Measurements from ENCODE around the gene ATP13A3.

Gene ATP13A3

DNA sequence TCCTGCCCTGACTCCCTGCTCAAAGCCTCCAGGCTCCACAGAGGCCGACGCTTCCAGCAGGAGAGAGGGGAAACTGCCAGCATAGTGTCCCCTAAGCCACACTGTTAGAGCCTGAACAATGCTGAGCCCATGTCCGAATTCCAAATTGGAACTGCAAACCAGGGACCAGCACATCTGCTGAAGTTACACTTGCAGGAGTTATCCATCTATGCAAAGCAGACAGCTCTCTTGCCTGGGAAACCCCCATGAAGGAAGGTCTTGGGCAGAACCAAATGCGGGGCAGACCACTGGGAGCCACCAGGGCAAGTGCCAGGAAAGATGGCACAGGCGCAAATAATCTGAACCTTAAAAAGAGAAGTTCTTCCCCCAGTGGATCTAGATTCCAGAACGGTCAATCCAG is 117.9 kb downstream of the ATP13A3 start:
- no peak overlapping the region for H3K4me3 ChIP-seq (ENCODE audit: low read depth, low read length)
- DNase-seq (ENCODE audit: low read depth), result no peak
- TF ChIP-seq, protein P1, sequence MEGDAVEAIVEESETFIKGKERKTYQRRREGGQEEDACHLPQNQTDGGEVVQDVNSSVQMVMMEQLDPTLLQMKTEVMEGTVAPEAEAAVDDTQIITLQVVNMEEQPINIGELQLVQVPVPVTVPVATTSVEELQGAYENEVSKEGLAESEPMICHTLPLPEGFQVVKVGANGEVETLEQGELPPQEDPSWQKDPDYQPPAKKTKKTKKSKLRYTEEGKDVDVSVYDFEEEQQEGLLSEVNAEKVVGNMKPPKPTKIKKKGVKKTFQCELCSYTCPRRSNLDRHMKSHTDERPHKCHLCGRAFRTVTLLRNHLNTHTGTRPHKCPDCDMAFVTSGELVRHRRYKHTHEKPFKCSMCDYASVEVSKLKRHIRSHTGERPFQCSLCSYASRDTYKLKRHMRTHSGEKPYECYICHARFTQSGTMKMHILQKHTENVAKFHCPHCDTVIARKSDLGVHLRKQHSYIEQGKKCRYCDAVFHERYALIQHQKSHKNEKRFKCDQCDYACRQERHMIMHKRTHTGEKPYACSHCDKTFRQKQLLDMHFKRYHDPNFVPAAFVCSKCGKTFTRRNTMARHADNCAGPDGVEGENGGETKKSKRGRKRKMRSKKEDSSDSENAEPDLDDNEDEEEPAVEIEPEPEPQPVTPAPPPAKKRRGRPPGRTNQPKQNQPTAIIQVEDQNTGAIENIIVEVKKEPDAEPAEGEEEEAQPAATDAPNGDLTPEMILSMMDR (IDR thresholded peaks at IDR 0.05; ENCODE audit: low read depth, low read length), result no peak
- no peak for TF ChIP-seq MYC (IDR thresholded peaks at IDR 0.05; ENCODE audit: low read depth, low read length)

GRCh38 chr3:194367992-194368841 is 118.6 kb downstream of the ATP13A3 start:
- no peak overlapping the region for H3K4me3 ChIP-seq (ENCODE audit: low read depth, low read length)
- no peak for DNase-seq (ENCODE audit: low read depth)
- TF ChIP-seq MYC (IDR thresholded peaks at IDR 0.05; ENCODE audit: low read depth, low read length) (no peak), MAX (IDR thresholded peaks at IDR 0.05; ENCODE audit: low read depth, low read length) (no peak), POLR2A (IDR thresholded peaks at IDR 0.05; ENCODE audit: extremely low read depth, insufficient read length) (no peak)
- TF ChIP-seq, protein P1 (IDR thresholded peaks at IDR 0.05; ENCODE audit: low read depth, low read length), result no peak

DNA sequence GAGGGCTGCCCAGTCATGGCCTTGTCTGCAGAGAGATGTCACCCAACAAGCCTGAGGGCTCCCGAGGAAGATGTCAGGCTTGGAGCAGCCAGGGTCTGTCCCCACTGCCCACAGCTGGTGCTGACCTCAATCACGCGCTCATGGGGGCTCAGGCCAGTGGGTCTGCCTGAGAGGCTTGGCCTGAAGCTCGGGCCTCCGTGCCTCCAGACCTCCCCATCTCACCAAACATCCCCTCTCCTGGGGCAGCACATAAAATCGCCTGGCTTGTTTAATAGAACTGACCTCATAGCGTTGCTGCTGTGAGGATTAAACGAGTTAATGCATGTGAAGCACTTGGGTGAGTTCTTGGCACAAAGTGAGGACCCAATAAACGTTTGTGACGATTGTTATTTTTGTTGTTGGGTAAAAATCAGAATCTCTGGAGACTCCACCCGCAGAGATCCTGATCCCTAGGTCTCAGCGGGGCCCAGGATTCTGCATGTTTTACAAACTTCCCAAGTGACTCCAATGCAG is 120.8 kb downstream of the ATP13A3 start:
- no peak for DNase-seq (ENCODE audit: low read depth)
- TF ChIP-seq MAX (IDR thresholded peaks at IDR 0.05; ENCODE audit: low read depth, low read length) (no peak), MYC (IDR thresholded peaks at IDR 0.05; ENCODE audit: low read depth, low read length) (no peak), POLR2A (IDR thresholded peaks at IDR 0.05; ENCODE audit: extremely low read depth, insufficient read length) (no peak)
- TF ChIP-seq, protein P1 (IDR thresholded peaks at IDR 0.05; ENCODE audit: low read depth, low read length), result no peak
- no peak overlapping the region for H3K4me3 ChIP-seq (ENCODE audit: low read depth, low read length)

- no peak overlapping the region for H3K4me3 ChIP-seq (ENCODE audit: low read depth, low read length)
- no peak for DNase-seq (ENCODE audit: low read depth)
- TF ChIP-seq MAX (IDR thresholded peaks at IDR 0.05; ENCODE audit: low read depth, low read length) (no peak), MYC (IDR thresholded peaks at IDR 0.05; ENCODE audit: low read depth, low read length) (no peak), POLR2A (IDR thresholded peaks at IDR 0.05; ENCODE audit: extremely low read depth, insufficient read length) (no peak)
- TF ChIP-seq, protein P1 (IDR thresholded peaks at IDR 0.05; ENCODE audit: low read depth, low read length), result no peak
Observed at GRCh38 chr3:194365526-194365925, 121.3 kb downstream of the ATP13A3 start.

DNA sequence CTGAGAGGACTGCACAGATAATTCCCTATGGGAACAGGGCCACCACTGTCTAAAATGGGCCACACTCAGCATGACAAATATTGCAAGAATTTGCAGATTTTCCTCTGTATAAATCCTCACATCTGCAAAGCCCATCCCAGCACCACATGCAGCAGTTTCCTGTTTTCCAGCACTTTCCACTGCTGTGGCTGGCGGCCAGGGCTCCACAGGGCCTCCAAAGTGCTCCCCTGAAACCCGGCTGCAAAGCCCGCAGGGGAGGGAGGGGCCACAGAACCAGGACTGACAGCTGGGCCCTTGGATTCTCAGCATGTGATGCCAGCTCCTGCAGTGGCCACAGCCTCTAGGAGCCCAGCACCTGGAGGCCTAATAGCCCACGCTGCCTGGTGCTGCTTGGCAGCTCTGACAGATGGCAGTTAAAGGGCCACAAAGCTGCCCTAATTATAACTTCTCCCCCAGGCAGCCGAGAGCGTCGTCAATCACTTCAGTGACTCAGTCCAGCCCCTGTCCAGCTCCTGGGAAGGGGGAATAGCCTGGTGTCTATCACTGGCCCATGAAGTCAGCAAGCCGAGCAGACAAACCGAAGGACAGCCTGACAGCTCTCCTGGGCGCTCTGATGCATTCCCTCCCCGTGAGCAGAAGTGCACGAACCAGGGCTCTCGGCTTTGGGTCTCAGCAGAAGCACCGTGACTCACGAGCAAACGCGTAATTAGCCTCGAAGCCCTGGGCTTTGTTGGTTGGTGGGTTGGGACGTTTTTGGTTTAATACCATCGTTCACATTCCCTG is 122.0 kb downstream of the ATP13A3 start:
- DNase-seq (ENCODE audit: low read depth), result no peak
- TF ChIP-seq, protein P1 (IDR thresholded peaks at IDR 0.05; ENCODE audit: low read depth, low read length), result no peak
- TF ChIP-seq POLR2A (IDR thresholded peaks at IDR 0.05; ENCODE audit: extremely low read depth, insufficient read length) (no peak), MAX (IDR thresholded peaks at IDR 0.05; ENCODE audit: low read depth, low read length) (no peak), MYC (IDR thresholded peaks at IDR 0.05; ENCODE audit: low read depth, low read length) (no peak)
- H3K4me3 ChIP-seq (ENCODE audit: low read depth, low read length), result no peak overlapping the region
